Stimulated activated CD8-positive, alpha-beta memory T cell treated with anti-CD3 and anti-CD28 coated beads, Interleukin-7, amount 100 ng/mL, for 1 hour (primary cell): ENCODE data around the gene STYXL2.

Experiments used
- DNase-seq, 2 donors: peaks; one replicate each; pipeline ENCODE4 v3.0.0-alpha.2; 2020; ENCODE audit warnings: low read depth in 2 of 2

Gene STYXL2

GRCh38 chr1:167109125-167109524 lies 15.2 kb downstream of the STYXL2 start:
- no peak for DNase-seq

- DNase-seq: no peak
These were observed 16.7 kb downstream of the STYXL2 start for GRCh38 chr1:167110586-167110985.

- no peak for DNase-seq
These were observed 18.2 kb downstream of the STYXL2 start for GRCh38 chr1:167111868-167112709.

- DNase-seq: no peak
These were observed 20.9 kb downstream of the STYXL2 start for GRCh38 chr1:167114725-167115124.

GRCh38 chr1:167115655-167116054 lies 21.8 kb downstream of the STYXL2 start:
- no peak for DNase-seq

- no peak for DNase-seq
These were observed 22.3 kb downstream of the STYXL2 start for GRCh38 chr1:167116174-167116573.

- DNase-seq: no peak
These were observed 23.4 kb downstream of the STYXL2 start for GRCh38 chr1:167117225-167117624.

- DNase-seq: no peak
These were observed 24.3 kb downstream of the STYXL2 start for GRCh38 chr1:167118188-167118587.

GRCh38 chr1:167119696-167120095 lies 25.8 kb downstream of the STYXL2 start:
- no peak for DNase-seq

GRCh38 chr1:167120899-167121298 lies 27.0 kb downstream of the STYXL2 start:
- no peak for DNase-seq

- DNase-seq: no peak
These were observed 27.7 kb downstream of the STYXL2 start for GRCh38 chr1:167121375-167122120.

GRCh38 chr1:167122121-167122480 lies 28.2 kb downstream of the STYXL2 start:
- DNase-seq: no peak

GRCh38 chr1:167122568-167122967 lies 28.7 kb downstream of the STYXL2 start:
- DNase-seq: no peak

- DNase-seq: no peak
These were observed 32.4 kb downstream of the STYXL2 start for GRCh38 chr1:167126317-167126716.

GRCh38 chr1:167126811-167127210 lies 32.9 kb downstream of the STYXL2 start:
- DNase-seq: no peak

GRCh38 chr1:167127236-167127635 lies 33.4 kb downstream of the STYXL2 start:
- DNase-seq: no peak

- DNase-seq: no peak
These were observed 33.8 kb downstream of the STYXL2 start for GRCh38 chr1:167127661-167128060.

GRCh38 chr1:167128261-167129227 lies 34.7 kb downstream of the STYXL2 start:
- DNase-seq: no peak

- no peak for DNase-seq
These were observed 37.1 kb downstream of the STYXL2 start for GRCh38 chr1:167130829-167131510.

GRCh38 chr1:167132301-167133010 lies 38.6 kb downstream of the STYXL2 start:
- DNase-seq: no peak
